Measurements from ENCODE around the gene FIG4. TPM values are rescaled to one million over a fixed set of nuclear protein-coding genes. Genes with fewer than 3 reads are reported as not detected.

Gene FIG4
- total and polyA plus RNA-seq, 2 of the 4 experiments (the other 2 are of a cell fraction), result 12.1 to 15.4 TPM

- Histone ChIP-seq H3K9ac (ENCODE audit: low read depth, low read length) (no peak overlapping the region), H3K4me1 (ENCODE audit: control insufficient read depth, insufficient read depth, low read length) (no peaks in the 10 kb centered on the region), H2BK120ac (ENCODE audit: low read depth, low read length) (no peak overlapping the region), H2BK15ac (ENCODE audit: low read depth, low read length) (no peak overlapping the region), H3K9me1 (ENCODE audit: insufficient read depth, low read length) (no peaks in the 10 kb centered on the region), H2BK5ac (ENCODE audit: low read depth, low read length, poor library complexity, severe bottlenecking) (no peak overlapping the region), H3K14ac (replicated peaks; ENCODE audit: low read depth, low read length) (no peak overlapping the region), H3K4me2 (ENCODE audit: low read depth, low read length) (no peak overlapping the region), H3K79me1 (ENCODE audit: low read depth in 1 of 2, low read length in 2 of 2) (no peaks in the 10 kb centered on the region), H3K27ac (ENCODE audit: insufficient read depth, low read length) (no peak overlapping the region), H4K5ac (ENCODE audit: low read depth, low read length) (no peak overlapping the region), H3K4me3 (ENCODE audit: insufficient read depth, low read depth, low read length) (no peak overlapping the region), H3K56ac (ENCODE audit: extremely low read depth, insufficient read depth, low read length) (no peak overlapping the region), H2AK5ac (ENCODE audit: low read depth, low read length) (no peak overlapping the region), H4K8ac (ENCODE audit: low read depth in 2 of 2, low read length in 2 of 2) (no peak overlapping the region), H3K36me3 (ENCODE audit: control insufficient read depth, insufficient read depth, low read length) (no peaks in the 10 kb centered on the region), H2BK20ac (ENCODE audit: low read depth, low read length) (no peak overlapping the region), H3K27me3 (ENCODE audit: control insufficient read depth, insufficient read depth, low read length) (peaks cover 9% of the 10 kb centered on the region), H3K23ac (ENCODE audit: low read depth, low read length) (no peak overlapping the region), H2AFZ (replicated peaks; ENCODE audit: low read length, poor library complexity) (no peak overlapping the region), H3K4ac (ENCODE audit: low read depth, low read length) (no peak overlapping the region), H2AK9ac (replicated peaks; ENCODE audit: low read depth, low read length, poor library complexity) (no peak overlapping the region), H4K91ac (ENCODE audit: insufficient read depth, low read depth, low read length) (no peak overlapping the region), H4K20me1 (ENCODE audit: insufficient read depth, low read length) (no peaks in the 10 kb centered on the region), H3K9me3 (ENCODE audit: control insufficient read depth, insufficient read depth, low read length) (no peaks in the 10 kb centered on the region), H3K18ac (ENCODE audit: low read depth, low read length) (no peak overlapping the region)
- DNase-seq (no peak), ATAC-seq (ENCODE audit: low read depth) (no peak)
- intact Hi-C loops (cut with micrococcal nuclease) (no loop called here), in situ Hi-C loops (cut with MboI; ENCODE audit: low sequenced_read_pairs) (no loop called here), dilution Hi-C loops (cut with HindIII; ENCODE audit: low sequenced_read_pairs, unreplicated experiment) (no loop called here)
- TF ChIP-seq SMC3 (IDR thresholded peaks at IDR 0.05; ENCODE audit: low read depth, low read length) (no peak), CHD1 (IDR thresholded peaks at IDR 0.05; ENCODE audit: low read depth, low read length) (no peak), USF2 (IDR thresholded peaks at IDR 0.05; ENCODE audit: low read depth, low read length) (no peak), MAFK (IDR thresholded peaks at IDR 0.05; ENCODE audit: low read depth, low read length) (no peak), POLR2A (IDR thresholded peaks at IDR 0.05; ENCODE audit: low read depth, low read length) (no peak)
- POLR2A ChIA-PET (ENCODE audit: unreplicated experiment), result no interaction called here
- BruUV-seq (replicated peaks), result no TSS peak
- CTCF ChIA-PET, result no interaction called here
- no CpG with 5 or more reads among the region's 4 CpGs for WGBS, 2 experiments (ENCODE audit: extremely low coverage in 2 of 2, insufficient read length in 1 of 2)
Measured at GRCh38 chr6:109874621-109875020, 183.5 kb downstream of the FIG4 start.

Other genes starting within 250 kb of the FIG4 start
- 28.6 and 30.5 TPM in 2 replicates for gene MICAL1, start 235.5 kb upstream of the FIG4 start, total RNA-seq (2012; rRNA removed)
- 57.1 and 59.1 TPM in 2 replicates for gene MICAL1, start 235.5 kb upstream of the FIG4 start, polyA plus RNA-seq (2012; rRNA removed)
- gene ZBTB24, start 208.1 kb upstream of the FIG4 start, total RNA-seq (2012; rRNA removed), result 7.9 and 10.3 TPM in 2 replicates
- 2.1 and 2.3 TPM in 2 replicates for gene ZBTB24, start 208.1 kb upstream of the FIG4 start, polyA plus RNA-seq (2012; rRNA removed)
- gene AK9, start 94 bp upstream of the FIG4 start, total RNA-seq (2012; rRNA removed), result 1.8 and 2.2 TPM in 2 replicates
- 1.2 and 1.7 TPM in 2 replicates for gene AK9, start 94 bp upstream of the FIG4 start, polyA plus RNA-seq (2012; rRNA removed)